PC-9 (cell line): ENCODE measurements around the gene NINJ2.

ENCODE experiments used
- EZH2 ChIP-seq: fragments of 200-600 bp; sonication (generic); IDR thresholded peaks from 2 replicates; pipeline ENCODE4 v1.8.0; 2017; ENCODE audit warnings: antibody characterized with exemption, low read depth
- TF ChIP-seq, protein P1 (sequence below): fragments of 200-600 bp; sonication (generic); conservative IDR thresholded peaks from 2 replicates; pipeline ENCODE4 v1.6.1; 2017; ENCODE audit warnings: mixed run types, antibody characterized with exemption, mild to moderate bottlenecking, moderate library complexity

DNA sequence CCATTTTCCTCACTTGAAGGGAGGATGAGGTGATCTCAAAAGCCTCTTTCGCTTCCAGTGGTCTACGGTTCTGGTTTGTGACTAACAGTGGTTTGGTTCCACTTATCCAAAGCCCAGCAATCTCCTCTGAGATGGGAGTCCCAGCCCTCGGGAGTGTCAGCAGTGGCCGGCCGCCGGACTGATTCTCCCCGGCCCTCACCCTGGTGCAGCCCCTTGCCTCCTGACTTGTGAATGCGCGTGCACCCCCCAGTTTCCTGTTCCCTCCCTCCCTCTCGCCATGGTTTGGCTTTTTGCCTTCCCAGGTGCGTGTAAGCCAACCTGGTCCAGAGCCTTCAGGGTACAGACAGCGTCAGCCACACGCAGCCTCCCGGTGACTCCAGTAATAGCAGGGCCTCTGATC, 129.0 kb downstream of the NINJ2 start:
- TF ChIP-seq, protein P1, sequence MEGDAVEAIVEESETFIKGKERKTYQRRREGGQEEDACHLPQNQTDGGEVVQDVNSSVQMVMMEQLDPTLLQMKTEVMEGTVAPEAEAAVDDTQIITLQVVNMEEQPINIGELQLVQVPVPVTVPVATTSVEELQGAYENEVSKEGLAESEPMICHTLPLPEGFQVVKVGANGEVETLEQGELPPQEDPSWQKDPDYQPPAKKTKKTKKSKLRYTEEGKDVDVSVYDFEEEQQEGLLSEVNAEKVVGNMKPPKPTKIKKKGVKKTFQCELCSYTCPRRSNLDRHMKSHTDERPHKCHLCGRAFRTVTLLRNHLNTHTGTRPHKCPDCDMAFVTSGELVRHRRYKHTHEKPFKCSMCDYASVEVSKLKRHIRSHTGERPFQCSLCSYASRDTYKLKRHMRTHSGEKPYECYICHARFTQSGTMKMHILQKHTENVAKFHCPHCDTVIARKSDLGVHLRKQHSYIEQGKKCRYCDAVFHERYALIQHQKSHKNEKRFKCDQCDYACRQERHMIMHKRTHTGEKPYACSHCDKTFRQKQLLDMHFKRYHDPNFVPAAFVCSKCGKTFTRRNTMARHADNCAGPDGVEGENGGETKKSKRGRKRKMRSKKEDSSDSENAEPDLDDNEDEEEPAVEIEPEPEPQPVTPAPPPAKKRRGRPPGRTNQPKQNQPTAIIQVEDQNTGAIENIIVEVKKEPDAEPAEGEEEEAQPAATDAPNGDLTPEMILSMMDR, result no peak
- TF ChIP-seq EZH2, result no peak
